HG02642 (cell line): ENCODE data around the gene ZBTB42.
"Not testable (repeated sequence)": the region's sequence is repeated elsewhere in the genome, so short reads cannot be mapped to it uniquely, and the experiment has no call there.

ENCODE experiments used
- ATAC-seq: cut with Tn5 transposase; IDR thresholded peaks from one replicate; pipeline ENCODE4 v1.9.1; 2021; ENCODE audit warnings: mild to moderate bottlenecking; ENCODE audit not compliant: unreplicated experiment, poor library complexity

The ZBTB42 gene

GRCh38 chr14:104804481-104805325 lies 3.8 kb downstream of the ZBTB42 start:
- ATAC-seq, result no peak

- no peak for ATAC-seq
These were observed 4.4 kb downstream of the ZBTB42 start for GRCh38 chr14:104805326-104805678.

- no peak for ATAC-seq
These were observed 5.2 kb downstream of the ZBTB42 start for GRCh38 chr14:104805941-104806624.

DNA sequence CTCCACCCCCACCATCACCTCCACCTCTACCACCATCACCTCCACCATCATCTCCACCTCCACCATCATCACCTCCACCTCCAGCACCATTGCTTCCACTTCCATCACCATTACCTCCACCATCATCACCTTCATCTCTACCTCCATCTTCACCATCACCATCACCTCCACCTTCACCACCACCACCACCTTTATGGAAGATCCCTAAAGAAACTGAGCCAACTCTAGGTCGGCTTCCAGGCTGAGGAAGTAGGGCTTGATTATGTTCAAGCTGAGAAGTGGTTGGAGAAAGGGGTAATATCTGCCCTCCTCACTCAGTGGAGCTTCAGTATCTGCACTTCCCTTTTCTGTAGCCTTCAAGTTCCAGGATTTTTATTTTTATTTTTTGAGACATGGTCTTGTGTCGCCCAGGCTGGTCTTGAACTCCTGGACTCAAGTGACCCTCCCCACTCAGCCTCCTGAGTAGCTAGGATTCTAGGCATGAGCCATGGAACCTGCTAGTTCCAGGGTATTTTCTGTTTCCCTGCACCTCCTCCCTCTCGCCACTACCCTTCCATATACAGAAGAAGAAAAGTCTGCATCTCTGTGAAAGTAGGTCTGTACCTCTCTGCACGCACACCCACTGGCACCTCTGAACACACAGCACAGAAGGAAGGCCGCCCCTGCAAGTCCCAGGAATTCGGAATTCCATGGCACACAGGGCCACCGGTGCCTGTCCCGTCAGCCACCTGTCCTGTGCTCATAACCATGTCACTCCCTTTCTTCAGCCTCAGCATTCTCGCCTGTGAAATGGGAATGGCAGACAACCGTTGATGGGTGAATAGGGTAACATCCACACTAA lies 5.9 kb downstream of the ZBTB42 start:
- ATAC-seq, result no peak

GRCh38 chr14:104808456-104808855 lies 7.6 kb downstream of the ZBTB42 start:
- no peak for ATAC-seq

GRCh38 chr14:104810316-104810715 lies 9.4 kb downstream of the ZBTB42 start:
- no peak for ATAC-seq

DNA sequence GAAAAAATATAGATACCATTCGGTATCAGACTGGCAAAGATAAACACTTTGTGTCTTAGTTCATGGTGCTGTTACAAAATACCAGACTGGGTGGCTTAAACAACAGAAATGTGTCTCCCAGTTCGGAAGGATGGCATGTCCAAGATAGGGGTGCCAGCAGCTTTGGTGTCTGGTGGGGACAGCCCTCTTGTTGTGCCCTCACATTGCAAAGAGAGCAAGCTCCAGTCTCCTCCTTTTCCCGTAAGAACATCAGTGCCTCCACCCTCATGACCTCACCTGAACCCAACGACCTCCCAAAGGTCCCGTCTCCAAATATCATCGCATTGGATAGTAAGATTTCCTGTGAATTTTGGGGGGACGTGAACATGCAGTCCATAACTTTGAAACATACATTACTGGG lies 12.4 kb downstream of the ZBTB42 start:
- no peak for ATAC-seq

DNA sequence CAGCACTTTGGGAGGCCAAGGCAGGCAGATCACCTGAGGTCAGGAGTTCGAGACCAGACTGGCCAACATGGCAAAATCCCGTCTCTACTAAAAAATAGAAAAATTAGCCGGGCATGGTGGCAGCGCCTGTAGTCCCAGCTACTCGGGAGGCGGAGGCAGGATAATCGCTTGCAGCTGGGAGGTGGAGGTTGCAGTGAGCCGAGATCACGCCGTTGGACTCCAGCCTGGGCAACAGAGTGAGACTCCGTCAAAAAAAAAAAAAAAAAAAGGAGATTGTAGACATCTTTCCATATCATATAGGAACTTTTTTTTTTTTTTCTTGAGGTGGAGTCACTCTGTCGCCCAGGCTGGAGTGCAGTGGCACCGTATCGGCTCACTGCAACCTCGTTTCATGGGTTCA lies 13.8 kb downstream of the ZBTB42 start:
- ATAC-seq, result not testable (repeated sequence)

GRCh38 chr14:104816616-104816884 lies 15.6 kb downstream of the ZBTB42 start:
- ATAC-seq, result no peak

DNA sequence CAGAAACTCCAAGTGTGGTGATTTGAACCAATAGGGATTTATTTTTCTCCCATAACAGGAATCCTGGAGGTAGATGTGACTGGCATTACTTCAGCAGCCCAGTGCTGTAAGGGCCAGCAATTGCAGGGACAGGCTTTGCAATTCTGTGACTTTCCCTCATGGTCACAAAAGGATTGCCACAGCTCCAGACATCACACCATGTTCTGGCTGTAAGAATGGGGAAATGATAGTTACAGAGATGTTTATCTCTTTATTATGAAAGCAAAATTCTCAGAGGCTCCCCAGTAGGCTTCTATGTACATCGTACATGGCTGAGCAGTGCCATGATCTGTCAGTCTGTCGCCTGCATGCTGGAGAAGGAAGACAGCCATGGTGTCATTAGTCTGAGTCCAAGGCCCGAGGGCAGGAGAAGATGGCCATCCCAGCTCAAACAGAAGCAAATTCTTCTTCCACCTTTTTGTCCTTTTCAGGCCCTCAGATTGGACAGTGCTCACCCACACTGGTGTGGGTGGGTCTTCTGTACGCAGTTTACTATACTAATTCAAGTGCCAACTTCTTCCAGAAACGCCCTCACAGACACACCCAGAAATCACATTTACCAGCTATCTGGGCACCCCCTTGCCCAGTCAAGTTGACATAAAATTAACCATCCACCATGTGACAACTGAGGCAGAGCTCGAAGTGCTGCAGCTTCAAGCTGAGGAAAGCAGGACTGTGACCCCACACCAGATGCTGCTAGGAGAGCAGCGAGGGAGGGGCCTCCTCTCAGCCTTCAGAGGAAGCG lies 17.2 kb downstream of the ZBTB42 start:
- ATAC-seq, result no peak

GRCh38 chr14:104818714-104819161 lies 17.8 kb downstream of the ZBTB42 start:
- no peak for ATAC-seq

DNA sequence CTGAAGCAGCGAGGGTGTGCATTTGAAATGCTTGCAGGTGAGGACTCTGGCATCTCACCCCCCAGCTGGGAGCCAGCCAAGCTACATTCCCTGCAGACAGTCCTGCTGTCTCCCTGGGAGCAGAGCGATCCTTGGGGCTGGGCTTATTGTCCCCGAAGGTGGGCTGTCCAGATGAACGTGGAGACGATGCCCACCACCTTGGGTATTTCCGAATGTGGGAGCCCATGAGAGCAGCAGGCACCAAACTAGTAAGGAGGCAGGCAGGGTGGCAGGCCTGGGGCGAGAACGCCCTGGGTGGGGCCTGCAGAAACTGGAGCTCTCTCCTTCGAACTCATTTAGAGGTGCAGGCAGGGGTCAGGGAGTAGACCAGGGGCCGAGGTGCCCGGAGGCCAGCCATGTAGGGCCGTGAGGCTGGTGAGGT lies 18.5 kb downstream of the ZBTB42 start:
- no peak for ATAC-seq

- ATAC-seq, result no peak
These were observed 19.8 kb downstream of the ZBTB42 start for GRCh38 chr14:104820669-104821228.

DNA sequence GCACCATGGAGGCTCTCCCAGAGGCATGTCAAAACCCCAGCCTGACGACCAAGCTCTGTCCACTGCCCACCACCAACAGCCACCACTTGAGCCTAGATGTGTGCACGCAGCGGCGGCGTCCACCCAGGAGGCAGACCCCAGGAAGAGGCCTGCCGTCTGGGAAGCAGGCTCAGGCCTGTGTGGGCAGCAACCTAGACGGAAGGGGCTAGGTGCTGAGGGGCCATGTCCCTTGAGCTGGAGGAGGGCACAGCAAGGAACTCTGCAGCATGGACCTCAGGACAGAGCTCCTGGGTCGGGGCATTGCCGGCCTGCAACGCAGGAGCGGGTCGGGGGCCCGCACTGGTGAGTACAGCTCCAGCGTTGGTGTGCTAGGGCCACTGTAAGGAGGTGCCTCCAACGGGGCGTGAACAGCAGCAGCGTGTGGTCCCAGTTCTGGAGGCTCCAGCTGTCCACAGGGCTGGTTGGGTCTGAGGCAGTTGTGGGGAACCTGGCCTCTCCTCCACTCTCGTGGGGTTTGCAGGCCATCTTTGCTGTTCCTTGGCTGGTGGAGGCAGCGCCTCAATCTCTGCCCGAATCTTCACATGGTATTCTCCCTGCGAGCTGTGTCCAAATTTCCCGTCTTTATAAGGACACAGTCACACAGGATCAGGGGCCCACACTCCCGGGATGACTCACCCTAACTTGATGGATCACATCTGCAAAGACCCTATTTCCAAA lies 20.5 kb downstream of the ZBTB42 start:
- no peak for ATAC-seq

- no peak for ATAC-seq
These were observed 21.2 kb downstream of the ZBTB42 start for GRCh38 chr14:104821971-104822608.

DNA sequence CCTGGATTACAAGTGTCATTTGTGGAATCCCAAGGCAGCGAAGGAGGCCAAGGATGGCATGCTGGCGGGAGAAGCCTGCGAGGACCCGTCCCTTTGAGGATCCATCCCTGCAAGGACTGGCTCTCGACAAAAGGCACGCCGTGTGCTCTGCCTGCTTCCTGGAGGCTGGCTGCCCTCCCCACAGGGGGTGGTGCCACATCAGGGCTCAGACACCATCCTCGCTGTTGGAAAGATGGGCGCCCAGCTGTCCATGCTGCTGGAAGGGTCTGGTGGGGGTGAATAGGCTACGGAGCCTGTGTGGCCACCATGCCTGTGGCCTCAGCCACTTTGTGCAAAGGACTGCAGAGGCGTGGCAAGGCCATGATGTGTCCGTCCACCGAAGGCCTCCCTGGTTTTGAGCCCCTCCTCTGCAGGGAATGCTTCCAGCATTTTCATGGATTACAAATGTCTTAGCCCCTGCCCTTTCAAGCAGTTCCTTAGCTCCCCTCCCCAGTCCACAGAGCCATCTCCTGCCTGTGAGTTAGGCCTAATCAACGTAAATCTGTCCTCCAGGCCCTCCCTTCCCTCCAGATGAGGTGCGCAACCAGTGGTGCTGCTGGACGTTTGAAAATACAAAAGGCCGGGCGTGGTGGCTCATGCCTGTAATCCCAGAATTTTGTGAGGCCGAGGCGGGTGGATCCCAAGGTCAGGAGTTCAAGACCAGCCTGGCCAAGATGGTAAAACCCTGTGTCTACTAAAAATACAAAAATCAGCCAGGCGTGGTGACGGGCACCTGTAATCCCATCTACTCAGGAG lies 22.1 kb downstream of the ZBTB42 start:
- no peak for ATAC-seq

- ATAC-seq, result no peak
These were observed 23.6 kb downstream of the ZBTB42 start for GRCh38 chr14:104824353-104824997.
